PC-3 (cell line): ENCODE data around the gene SMYD2. TPM values are rescaled to one million over a fixed set of nuclear protein-coding genes. Genes with fewer than 3 reads are reported as not detected.

ENCODE experiments used
- ATAC-seq: fragments of 200-7000 bp; cut with Tn5 transposase; 2 replicates; pipeline ENCODE4 v1.9.1; 2020; ENCODE audit warnings: mild to moderate bottlenecking, moderate library complexity
- BruUV-seq: library from RNA; stranded (reverse); fragments of 400-500 nt; replicated peaks from 2 replicates; lab custom pipeline; 2021; lab: Mats Ljungman, UMichigan
- CTCF ChIA-PET: fragments of 300-600 bp; sonication (Branson Sonifier 250); formaldehyde crosslinking; loops from one replicate; lab custom pipeline; 2022; ENCODE audit warnings: antibody characterized with exemption; lab: Charles Lee
- POLR2A ChIA-PET: fragments of 300-600 bp; sonication (Branson Sonifier 250); formaldehyde crosslinking; loops from one replicate; lab custom pipeline; 2022; ENCODE audit warnings: antibody characterized with exemption; ENCODE audit not compliant: unreplicated experiment; lab: Charles Lee
- DNase-seq: peaks from one replicate; pipeline ENCODE4 v3.0.0-alpha.2; 2015
- H2AFZ ChIP-seq: fragments of 300-600 bp; sonication (generic); 2 replicates; pipeline ENCODE4 v1.6.0; 2016; ENCODE audit warnings: antibody characterized with exemption, low read length
- H3F3A ChIP-seq: fragments of 300-600 bp; sonication (generic); one replicate; pipeline ENCODE4 v1.6.0; 2017; ENCODE audit warnings: antibody characterized with exemption, low read length, control low read depth, mild to moderate bottlenecking; ENCODE audit not compliant: unreplicated experiment
- H3K27ac ChIP-seq: fragments of 300-600 bp; sonication (generic); 2 replicates; pipeline ENCODE4 v1.5.1; 2016; ENCODE audit warnings: mild to moderate bottlenecking, low read length
- H3K27me3 ChIP-seq: fragments of 300-600 bp; sonication (generic); 2 replicates; pipeline ENCODE4 v1.6.1; 2016; ENCODE audit warnings: low read length, mixed read lengths
- H3K36me3 ChIP-seq: fragments of 300-600 bp; sonication (generic); 2 replicates; pipeline ENCODE4 v1.6.1; 2016; ENCODE audit warnings: low read depth, mixed run types, low read length, mixed read lengths
- H3K4me1 ChIP-seq: fragments of 300-600 bp; sonication (generic); 2 replicates; pipeline ENCODE4 v1.5.1; 2016; ENCODE audit warnings: low read length; ENCODE audit not compliant: insufficient read depth
- H3K4me2 ChIP-seq: fragments of 300-600 bp; sonication (generic); 2 replicates; pipeline ENCODE4 v1.6.0; 2016; ENCODE audit warnings: low read length
- H3K4me3 ChIP-seq: fragments of 300-600 bp; sonication (generic); 2 replicates; pipeline ENCODE4 v1.5.1; 2016; ENCODE audit warnings: mild to moderate bottlenecking, low read length, mixed read lengths
- H3K79me2 ChIP-seq: fragments of 300-600 bp; sonication (generic); 2 replicates; pipeline ENCODE4 v1.6.1; 2017; ENCODE audit warnings: low read length, mixed read lengths
- H3K9ac ChIP-seq: fragments of 300-600 bp; sonication (generic); 2 replicates; pipeline ENCODE4 v1.6.0; 2016; ENCODE audit warnings: mild to moderate bottlenecking, low read length
- H3K9me2 ChIP-seq: fragments of 300-600 bp; sonication (generic); replicated peaks from 2 replicates; pipeline ENCODE4 v1.6.1; 2016; ENCODE audit warnings: mixed run types, low read length, mixed read lengths
- H3K9me3 ChIP-seq: fragments of 300-600 bp; sonication (generic); 2 replicates; pipeline ENCODE4 v1.6.1; 2016; ENCODE audit warnings: low read length, mixed read lengths
- H4K20me1 ChIP-seq: fragments of 300-600 bp; sonication (generic); 2 replicates; pipeline ENCODE4 v1.6.1; 2016; ENCODE audit warnings: low read length, mixed read lengths
- CTCF ChIP-seq: fragments of 300-600 bp; sonication (generic); conservative IDR thresholded peaks from 2 replicates; pipeline ENCODE4 v1.5.1; 2017; ENCODE audit warnings: antibody characterized with exemption, low read depth, mild to moderate bottlenecking, low read length
- EZH2 ChIP-seq: fragments of 300-600 bp; sonication (generic); IDR thresholded peaks from one replicate; pipeline ENCODE4 v1.6.1; 2017; ENCODE audit warnings: antibody characterized with exemption, mild to moderate bottlenecking, low read length; ENCODE audit not compliant: unreplicated experiment
- EZH2phosphoT487 ChIP-seq: fragments of 300-600 bp; sonication (generic); IDR thresholded peaks from 2 replicates; pipeline ENCODE4 v1.6.1; 2018; ENCODE audit warnings: mild to moderate bottlenecking, antibody characterized with exemption, low read length, borderline replicate concordance
- intact Hi-C: fragments of 100-400 bp; cut with micrococcal nuclease; formaldehyde crosslinking; loops from 2 replicates; pipeline ENCODE4 v1.9.0; 2023
- total RNA-seq: library from RNA; depleted of rRNA; stranded (reverse); fragments of >200 nt; gene quantifications from 2 replicates; pipeline ENCODE4 v1.2.3, GENCODE V29; 2014

The SMYD2 gene
- total RNA-seq, 1 experiment from 2014 or later = 124 TPM

GRCh38 chr1:214285610-214286440 lies 4.9 kb downstream of the SMYD2 start:
- Histone ChIP-seq H3K9me3 (no peaks in the 10 kb centered on the region), H2AFZ (no peak overlapping the region), H3K4me3 (no peak overlapping the region), H3F3A (no peaks in the 10 kb centered on the region), H3K79me2 (peaks cover 86% of the 10 kb centered on the region), H3K27me3 (no peaks in the 10 kb centered on the region), H3K36me3 (peaks cover 8% of the 10 kb centered on the region; the same call in 1 of the 2 replicates), H3K9me2 (no peaks in the 10 kb centered on the region), H3K27ac (no peak overlapping the region), H3K4me2 (no peak overlapping the region), H3K9ac (no peak overlapping the region), H4K20me1 (0 out of 2 replicates have a peak, but pooled peaks cover 2% of the 10 kb centered on the region), H3K4me1 (peaks cover 23% of the 10 kb centered on the region)
- ATAC-seq (no peak), DNase-seq (no peak)
- TF ChIP-seq CTCF = no peak
- TF ChIP-seq EZH2 = no peak
- no peak for TF ChIP-seq EZH2phosphoT487
- intact Hi-C loops = no loop called here
- ChIA-PET CTCF (no interaction called here), POLR2A (interaction anchor here (0.7 kb wide), 1 partner anchor 29 kb away, joined by 3 read pairs; no protein-coding TSS in a partner anchor)
- no TSS peak for BruUV-seq

- ChIA-PET CTCF (no interaction called here), POLR2A (no interaction called here)
- Histone ChIP-seq H3K9ac (no peak overlapping the region), H3K4me2 (no peak overlapping the region), H3K27me3 (no peaks in the 10 kb centered on the region), H3K9me3 (no peaks in the 10 kb centered on the region), H3K4me3 (no peak overlapping the region), H4K20me1 (0 out of 2 replicates have a peak, but pooled peaks cover 2% of the 10 kb centered on the region), H3F3A (no peaks in the 10 kb centered on the region), H3K27ac (no peak overlapping the region), H3K4me1 (peaks cover 14% of the 10 kb centered on the region), H3K79me2 (peaks cover 91% of the 10 kb centered on the region), H2AFZ (no peak overlapping the region), H3K9me2 (no peaks in the 10 kb centered on the region), H3K36me3 (peaks cover 8% of the 10 kb centered on the region; the same call in 1 of the 2 replicates)
- DNase-seq = no peak
- no TSS peak for BruUV-seq
- no peak for ATAC-seq
- intact Hi-C loops = no loop called here
- no peak for TF ChIP-seq EZH2phosphoT487
- TF ChIP-seq CTCF = no peak
- no peak for TF ChIP-seq EZH2
These were observed 6.9 kb downstream of the SMYD2 start for GRCh38 chr1:214287884-214288283.
